ENCODE results near the gene CDC42EP2.

- TF ChIP-seq CTCF (IDR thresholded peaks at IDR 0.05) (no peak), POLR2A (IDR thresholded peaks at IDR 0.05) (no peak)
Measured at GRCh38 chr11:65297026-65297672, 17.5 kb upstream of the CDC42EP2 start.
